GM19452 (cell line): Measurements from ENCODE around the gene CABCOCO1.

Experiments
- ATAC-seq: cut with Tn5 transposase; IDR thresholded peaks from one replicate; pipeline ENCODE4 v1.9.1; 2021; ENCODE audit not compliant: unreplicated experiment

CABCOCO1 gene

GRCh38 chr10:61812920-61813319 lies 150.2 kb downstream of the CABCOCO1 start:
- ATAC-seq: no peak

GRCh38 chr10:61814160-61814559 lies 151.4 kb downstream of the CABCOCO1 start:
- no peak for ATAC-seq

DNA sequence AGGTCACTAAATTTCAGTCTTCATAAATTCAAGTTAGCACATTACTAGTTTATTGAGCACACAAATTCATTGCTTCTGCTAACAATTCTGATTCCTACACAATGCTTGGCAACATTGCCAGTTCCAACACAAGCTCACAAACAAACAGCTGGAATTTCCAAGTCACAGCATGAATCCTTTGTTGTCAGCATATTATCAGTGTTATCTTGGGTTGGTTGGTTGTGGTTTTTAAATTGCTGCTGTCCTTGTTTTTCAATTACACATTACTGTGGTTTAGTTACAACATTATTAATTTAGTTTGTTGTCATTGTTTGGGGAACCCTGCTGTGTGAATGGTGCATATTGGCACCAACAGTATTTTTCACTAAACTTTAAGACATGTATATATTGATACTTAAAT lies 152.8 kb downstream of the CABCOCO1 start:
- no peak for ATAC-seq
